HG03521 (cell line): ENCODE data around the gene EPN3.

Source experiments
- ATAC-seq: cut with Tn5 transposase; IDR thresholded peaks from one replicate; pipeline ENCODE4 v1.9.1; 2021; ENCODE audit warnings: mild to moderate bottlenecking, moderate library complexity; ENCODE audit not compliant: unreplicated experiment

Gene EPN3

DNA sequence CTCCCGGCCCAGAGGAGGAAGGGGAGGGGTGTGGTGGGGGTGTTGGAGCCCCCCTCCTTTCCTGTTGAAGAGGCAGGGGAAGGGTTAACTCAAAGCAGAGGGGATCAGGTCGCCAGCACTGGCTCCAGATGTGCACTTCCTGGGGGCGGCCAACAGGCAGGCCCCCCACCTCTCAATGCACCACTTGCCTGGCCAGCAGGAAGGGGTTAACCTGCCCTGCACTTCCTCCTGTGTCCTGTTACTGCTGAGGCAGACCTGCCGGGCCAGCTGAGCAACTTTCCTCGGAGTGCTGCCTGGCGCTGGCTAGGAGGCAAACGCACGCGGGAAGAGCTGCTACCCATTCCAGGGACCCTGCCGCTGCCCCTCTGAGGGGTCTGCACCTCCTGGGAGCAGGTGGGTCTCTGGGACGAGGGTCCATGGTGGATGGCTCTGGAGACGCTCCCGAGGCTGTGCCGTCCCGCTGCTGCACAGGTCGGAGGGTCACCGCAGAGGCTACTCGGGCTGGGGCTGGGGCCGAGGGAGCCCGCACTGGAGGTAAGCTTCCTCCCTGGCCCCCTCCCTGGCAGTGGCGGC is at the start of gene EPN3:
TSS of gene EPN3 (plus strand) at position 284 of the 573 bp plus-strand sequence. CDS start 3,822 bp downstream, outside the sequence.
- no peak for ATAC-seq

DNA sequence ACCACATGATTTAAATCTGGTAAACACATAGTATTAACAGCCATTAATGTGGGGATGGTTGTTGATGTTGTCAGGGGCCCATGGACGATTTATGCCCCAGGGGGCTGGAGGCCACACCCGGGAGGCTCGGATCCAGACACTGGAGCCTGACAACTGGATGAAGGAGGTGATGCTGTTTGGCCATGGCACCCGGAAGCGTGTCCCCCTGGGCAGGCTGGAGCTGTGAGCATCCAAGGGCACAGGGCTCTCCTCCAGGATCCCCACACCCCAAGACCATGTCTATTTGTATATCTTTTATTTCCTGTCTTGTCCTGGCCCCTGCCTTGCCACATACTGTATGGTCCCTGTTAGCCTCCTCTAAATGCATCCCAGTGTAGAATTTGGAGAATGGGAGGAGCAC is 49.3 kb upstream of the EPN3 start:
- ATAC-seq, result no peak

DNA sequence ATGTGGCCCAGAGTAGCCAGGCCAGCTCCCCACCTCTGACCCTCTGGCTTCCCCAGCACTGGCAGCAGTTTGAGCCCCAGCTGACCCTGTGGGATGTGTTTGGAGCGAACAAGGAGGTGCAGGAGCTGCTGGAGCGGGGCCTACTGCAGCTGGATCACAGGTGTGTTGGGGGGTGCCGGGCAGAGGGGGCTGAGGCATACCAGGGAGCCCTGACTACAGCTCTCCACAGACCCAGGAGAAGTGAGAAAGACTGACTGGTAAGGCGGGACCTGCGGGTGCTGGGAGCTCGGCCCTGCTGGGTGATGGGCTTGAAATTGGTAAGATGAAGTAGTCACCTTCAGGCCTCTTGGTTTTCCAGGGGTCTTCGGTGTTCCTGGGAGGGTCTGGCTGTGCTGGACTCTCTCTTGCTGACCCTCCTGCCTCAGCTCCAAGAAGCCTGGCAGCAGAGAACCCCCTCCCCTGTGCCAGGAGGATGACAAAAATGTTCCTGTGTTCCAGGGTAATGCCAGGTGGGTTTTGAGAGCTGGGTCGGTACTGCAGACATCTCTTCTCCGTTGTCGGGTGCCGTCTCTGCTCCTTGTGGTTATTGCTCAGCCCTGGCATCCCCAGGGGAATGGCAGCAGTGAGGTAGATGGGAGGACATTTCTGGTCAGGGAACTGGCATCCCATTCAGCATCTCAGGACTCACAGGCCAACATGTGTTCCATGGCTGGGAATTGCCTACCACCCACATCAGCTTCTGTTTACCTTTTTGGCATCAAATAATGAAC is 48.0 kb upstream of the EPN3 start:
- no peak for ATAC-seq

DNA sequence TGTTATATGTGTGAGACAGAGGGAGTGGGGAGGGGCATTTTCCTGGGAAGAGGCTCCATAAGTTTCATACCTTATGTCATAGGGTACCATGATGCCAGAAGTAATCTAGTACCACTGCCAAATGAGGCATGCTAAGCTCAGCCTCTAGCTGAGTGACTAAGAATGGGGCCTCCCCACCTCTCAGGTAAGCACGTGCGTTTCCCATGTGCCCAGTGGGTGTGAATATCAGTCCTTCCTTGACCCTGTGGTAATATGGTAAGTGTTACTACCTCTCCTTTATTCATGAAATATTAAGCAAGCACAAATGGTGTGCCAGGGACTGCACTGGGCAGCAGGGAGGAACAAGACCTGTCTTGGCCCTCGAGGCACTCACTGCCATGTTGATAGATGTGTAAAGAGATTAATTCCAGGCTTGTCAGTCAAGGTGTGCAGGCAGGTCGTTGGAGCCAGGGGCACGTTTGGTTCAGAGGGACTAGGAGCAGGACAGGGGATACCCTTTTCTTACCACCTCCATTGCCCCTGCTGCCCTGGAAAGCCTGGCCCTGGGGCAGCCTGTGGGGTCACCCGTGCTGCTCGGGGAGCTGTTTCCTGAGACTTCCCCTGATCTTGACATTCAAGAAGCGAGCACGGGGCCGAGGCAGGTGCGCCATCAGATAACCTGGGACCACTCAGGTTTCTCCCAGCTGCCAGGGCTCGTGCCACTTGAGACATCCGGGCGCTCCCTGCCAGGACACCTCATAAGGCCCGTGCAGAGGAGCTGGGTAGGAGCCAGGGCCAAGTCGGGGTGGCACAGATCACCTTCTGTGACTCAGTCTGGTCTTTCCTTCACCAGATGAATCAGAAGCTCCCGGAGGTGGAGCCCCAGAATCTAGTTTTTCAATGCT is 45.1 kb upstream of the EPN3 start:
- no peak for ATAC-seq

DNA sequence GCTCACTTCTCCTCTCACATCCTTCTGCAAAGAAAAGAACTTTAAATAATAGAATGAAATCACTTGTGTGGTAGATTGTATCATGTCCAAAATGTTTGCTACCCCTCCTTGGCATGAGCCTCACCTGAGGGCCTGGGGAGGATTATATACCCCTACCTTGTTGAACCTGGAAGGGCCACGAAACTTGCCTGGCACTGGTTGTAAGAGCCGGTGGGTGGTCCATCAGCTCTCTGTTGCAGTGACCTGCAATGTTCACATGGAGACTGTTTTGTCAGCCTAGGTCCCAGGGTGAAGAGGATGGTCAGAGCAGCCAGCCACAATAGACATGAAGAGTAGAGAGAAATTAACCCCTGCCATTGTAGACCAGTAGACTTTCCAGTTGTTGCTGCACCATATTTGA is 43.7 kb upstream of the EPN3 start:
- ATAC-seq, result no peak

DNA sequence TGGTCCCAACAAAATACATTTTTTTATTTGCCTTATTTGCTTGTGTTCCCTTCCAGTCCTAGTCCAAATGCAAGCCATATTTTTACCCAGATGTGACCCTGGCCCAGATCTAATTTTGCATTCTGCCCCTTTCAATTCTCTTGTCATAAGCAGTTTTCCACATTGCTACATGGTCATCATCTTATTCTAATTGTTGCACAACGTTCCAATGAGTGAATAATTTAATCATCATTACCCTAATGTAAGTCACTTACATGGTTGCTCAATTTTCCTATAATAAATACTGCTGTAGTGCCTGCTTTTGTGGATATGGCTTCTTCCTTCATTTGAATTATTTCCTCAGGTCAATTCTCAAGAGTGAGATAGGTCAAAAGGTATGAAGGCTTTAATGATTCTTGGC is 41.0 kb upstream of the EPN3 start:
- no peak for ATAC-seq

DNA sequence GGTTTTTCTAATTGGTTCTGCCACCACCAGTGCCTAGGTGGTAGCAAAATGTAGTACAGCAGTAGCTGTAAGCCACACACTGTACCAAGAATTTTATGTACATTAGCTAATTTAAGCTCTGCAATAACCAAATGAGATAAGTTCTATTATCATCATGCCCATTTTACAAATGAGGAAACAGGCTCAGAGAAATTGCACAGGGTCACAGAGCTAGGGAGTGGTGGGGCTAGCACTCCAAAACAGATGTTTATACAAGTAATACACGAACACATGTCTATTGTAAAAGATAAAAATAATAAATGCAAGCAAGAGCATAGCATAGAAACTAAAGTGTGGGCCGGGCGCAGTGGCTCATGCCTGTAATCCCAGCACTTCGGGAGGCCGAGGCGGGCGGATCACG is 40.3 kb upstream of the EPN3 start:
- no peak for ATAC-seq

DNA sequence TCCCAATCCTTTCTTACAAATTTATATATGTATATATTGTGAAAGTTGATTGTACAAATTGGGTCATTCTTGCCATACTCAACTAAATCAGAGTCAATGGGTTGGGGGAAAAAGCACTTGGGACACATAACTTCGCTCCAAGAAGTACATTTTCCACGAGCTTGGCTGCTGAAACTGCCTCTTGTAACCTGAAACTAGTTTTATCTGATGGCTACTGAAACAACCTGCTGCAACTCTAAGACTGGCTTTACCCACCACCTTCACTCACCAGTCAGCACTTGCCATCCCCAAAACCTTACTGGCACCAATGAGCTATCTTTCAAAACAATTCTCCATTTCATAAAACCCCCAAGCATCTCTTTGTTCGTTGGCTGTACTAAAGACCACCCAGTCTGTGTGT is 38.8 kb upstream of the EPN3 start:
- ATAC-seq, result no peak

DNA sequence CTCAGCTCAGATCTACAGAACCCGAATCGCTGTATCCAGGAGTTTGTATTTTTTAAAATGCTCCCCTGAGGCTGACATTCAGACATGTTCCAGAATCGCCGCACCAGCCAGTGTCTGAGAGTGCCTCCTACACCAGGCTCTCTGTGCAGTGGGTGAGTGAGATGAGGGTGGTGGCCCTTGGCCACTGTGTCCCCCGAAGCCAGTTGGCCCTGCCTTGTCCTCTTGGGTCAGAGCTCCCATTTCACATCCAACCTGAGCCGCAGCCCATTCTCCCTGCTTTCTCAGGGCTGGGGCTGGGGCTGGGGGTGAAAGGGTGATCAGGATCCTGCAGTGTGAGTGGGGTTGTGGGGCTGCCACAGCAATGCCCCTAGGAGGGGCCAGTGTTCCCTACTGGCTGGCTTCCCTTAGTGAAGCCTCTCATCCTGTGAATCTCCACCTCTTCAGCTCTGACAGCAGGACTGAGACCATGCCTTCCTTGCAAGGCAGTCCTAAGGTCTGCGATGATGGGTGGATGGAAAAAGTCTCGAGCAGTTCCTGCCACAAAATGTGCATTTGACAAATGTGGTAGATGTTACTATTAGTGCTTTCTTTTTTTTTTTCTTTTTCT is 37.2 kb upstream of the EPN3 start:
- no peak for ATAC-seq

DNA sequence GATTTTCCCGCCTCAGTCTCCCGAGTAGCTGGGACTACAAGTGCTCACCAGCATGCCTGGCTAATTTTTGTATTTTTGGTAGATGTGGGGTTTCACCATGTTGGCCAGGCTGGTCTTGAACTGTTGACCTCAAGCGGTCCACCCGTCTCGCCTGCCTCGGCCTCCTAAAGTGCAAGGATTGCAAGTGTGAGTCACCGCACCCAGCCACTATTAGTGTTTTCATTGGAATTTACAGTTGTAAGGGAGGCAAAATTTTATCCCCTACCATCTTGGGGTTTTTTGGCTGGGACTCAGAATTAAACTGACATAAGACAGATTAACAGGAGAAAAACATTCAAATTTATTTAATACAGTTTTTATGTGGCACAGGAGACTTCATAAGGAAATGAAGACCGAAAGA is 36.6 kb upstream of the EPN3 start:
- no peak for ATAC-seq

DNA sequence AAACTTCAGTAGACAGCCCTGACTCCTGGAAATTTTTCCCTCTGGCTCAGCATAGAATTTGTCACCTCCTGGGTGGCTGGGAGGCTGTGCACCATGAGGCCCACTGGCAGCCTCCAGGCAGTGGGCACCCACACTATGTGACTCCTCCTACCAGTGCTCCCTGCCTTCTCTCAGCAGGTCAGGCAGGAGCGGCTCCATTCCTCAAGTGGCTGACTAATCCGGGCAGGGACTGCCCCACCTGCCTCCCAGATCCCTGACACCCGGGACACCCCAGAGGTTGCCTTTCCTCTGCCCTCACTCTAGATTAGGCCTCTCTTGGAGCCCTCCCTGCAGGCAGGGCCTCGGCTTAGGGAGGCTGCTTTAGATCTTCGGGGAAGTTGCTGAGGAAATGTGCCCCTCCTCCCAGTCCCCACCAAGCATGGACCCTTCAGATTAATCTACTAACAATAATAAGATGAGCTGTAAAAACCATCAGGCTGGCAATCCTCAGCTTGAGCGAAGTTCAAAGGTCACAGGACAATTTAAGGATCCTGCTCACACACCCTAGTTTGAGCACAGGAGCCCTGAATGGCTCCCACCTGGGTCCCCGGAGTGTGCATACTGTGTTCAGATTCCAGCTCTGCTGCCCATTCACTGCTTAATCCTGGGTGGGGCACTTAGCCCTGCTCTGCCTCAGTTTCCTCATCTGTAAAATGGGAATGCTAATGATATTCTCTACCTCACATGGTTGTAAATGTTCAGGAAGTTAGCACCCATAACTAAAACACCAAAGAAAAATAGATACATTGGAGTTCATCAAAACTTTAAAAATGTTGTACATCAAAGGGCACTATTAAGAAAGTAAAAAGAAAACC is 34.3 kb upstream of the EPN3 start:
- ATAC-seq, result no peak

DNA sequence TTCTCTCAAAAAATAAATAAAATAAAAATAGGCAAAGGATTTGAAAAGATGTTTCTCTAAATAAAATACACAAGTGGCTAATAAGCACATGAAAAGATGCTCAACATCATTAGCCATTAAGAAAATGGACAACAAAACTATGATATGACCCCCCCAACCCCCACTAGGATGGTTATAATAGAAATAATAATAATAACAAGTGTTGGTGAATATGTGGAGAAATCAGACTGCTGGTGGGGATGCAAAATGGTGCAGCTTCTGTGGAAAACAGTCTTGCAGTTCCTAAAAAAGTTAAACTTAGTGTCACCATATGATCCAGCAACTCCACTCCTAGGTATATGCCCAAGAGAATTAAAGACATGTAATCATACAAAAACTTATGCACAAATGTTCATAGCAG is 33.3 kb upstream of the EPN3 start:
- ATAC-seq, result no peak

DNA sequence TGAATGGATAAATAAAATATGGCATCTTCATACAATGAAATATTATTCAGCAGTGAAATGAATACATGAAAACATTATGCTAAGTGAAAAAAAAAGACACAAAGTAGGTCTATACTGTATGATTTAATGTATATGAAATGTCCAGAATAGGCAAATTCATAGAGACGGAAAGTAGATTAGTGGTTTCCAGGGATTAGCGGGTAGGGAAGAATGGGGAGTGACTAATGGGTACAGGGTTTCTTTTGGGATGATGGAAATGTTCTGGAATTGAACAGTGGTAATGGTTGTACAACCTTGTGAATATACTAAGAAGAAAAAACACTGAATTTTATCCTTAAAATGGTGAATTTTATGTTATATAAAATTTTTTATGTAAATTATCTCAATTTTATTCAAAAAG is 32.8 kb upstream of the EPN3 start:
- ATAC-seq, result no peak

DNA sequence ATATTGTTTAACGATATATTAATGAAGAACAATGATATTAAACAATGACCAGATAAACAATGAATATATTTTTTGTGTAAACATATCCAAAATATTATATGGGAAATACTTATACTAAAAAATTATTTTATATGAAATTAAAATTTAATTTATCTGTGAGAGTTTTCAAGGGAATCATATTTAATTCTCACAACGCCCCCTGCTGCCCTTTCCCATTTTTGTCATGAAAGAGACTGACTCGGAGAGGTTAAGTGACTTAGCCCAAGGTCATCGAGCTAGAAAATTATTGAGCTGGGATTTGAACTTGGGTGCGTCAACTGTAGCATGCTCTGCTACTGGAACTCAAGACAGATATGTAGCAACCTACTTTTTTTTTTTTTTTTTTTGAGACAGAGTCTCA is 31.5 kb upstream of the EPN3 start:
- no peak for ATAC-seq

DNA sequence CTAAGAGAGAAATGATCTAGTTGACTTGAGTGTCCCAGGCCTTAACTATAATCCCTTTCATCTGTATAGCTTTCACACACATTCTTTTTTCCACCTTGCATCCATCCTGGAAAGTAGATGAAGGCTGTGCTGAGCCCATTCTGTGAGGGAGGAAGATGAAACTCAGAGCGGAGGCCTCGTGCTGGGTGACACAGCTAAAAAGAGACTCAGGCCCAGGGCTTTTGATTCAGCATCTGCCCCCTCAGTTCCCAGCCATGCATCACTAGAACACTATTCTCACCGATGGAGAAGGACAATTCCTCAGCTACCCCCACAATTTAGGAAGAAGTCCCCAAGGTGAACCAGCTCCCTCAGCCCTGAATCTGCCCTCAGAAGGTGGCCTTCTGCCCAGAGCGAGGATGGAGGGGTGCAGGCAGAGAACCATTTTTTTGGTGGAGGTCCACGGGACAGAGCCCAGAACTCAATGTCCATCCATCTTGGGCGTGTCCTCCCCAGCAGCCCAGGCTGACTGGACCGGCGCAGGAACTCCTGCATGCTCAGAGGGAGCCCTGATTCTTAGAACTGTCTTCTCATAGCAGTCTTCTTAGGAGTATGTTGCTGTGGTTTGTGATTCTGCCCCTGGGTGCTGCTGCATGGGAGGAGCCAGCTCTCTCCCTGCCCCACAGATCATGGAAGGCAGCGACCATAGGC is 30.1 kb upstream of the EPN3 start:
- ATAC-seq, result no peak

DNA sequence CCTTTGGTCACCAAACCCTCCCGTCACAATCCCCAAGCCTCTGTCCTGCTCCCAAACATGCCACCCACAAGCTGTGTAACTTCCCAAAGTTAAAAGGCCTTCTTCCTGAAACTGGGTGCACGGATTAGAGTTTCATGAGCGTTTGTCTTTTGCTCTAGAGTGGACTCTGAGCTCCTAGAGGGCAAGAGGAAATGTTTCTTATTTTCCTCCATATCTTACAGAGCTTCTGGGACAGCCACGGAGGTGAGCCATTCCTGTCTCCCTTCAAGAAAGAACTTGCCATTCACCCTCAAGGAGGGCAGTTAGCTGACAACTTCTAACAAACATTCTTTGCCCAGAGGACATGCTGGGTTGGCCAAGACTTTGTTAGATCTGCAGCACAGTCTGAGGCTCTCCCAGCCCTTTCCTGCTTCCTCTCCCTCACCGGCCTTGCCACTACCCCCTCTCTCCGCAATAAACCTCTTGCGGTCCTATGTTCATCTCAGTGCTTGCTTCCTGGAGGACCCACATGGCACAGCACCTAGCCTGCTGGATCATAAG is 26.9 kb upstream of the EPN3 start:
- ATAC-seq, result no peak

DNA sequence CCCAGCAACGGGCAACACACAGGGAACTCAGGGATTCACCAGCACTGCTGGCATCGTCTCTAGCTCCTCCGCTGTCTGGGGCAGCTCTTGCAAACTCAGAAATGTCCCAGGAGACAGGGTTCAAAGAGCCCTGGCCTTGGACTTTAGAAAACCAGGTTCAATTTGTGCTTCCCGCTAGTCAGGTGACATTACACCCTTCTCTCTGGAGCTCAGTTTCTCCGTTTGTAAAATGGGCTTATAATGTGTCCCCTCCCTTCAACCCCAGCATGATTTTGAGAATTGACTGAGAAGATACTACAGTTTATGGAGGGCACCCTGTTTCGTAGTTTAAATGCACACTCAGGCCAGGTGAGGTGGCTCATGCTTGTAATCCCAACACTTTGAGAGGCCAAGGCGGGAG is 26.2 kb upstream of the EPN3 start:
- ATAC-seq, result no peak

DNA sequence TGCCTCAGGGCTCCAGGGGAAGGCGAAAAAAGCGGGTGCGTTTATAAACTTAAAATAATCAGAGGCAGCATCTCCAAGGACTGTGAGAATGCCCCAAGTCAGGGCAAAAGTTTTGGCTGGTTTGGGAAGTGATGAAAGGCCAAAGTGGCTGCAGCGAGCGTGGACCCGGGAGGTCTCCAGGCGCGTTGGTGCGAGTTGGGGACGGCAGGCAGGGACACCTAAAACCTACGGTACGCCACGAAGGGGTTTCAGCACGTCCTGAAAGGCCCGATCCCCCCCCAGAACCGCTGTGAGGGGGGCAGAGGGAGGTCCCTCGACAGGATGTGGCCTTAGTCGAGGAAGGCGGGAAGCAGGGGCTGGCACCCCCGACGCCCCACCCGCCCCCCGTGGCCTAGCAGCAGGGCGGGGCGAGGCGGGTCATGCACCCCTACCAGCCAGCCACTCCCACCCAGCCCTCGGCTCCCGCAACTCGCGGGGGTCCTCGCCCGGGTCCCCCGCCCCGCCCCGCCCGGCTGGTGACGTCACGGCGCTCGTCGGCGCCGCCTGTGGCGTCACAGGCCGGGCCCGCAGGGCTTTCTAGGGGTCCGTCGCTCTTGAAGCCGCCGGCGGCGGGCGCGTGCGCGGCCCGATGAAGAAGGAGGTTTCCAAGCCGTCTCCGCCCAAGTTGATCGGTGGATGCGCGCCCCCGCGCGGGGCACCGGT is 24.5 kb upstream of the EPN3 start, which contains the start of gene MYCBPAP:
TSS of gene MYCBPAP (plus strand) at position 569 of the 702 bp plus-strand sequence. CDS start 236 bp downstream, outside the sequence.
- ATAC-seq, result no peak
